Mammary epithelial cell (primary cell): ENCODE measurements around the gene LIPK.

Experiments used
- EZH2 ChIP-seq: IDR thresholded peaks from 2 replicates; pipeline ENCODE4 v1.6.1; 2012; ENCODE audit warnings: low read length, inconsistent platforms, borderline replicate concordance
- TF ChIP-seq, protein P1 (sequence below), 2 donors: IDR thresholded peaks in 1 of 2; conservative IDR thresholded peaks in 1 of 2; 2 replicates each; pipeline ENCODE4 v1.5.1; 2011 to 2012; ENCODE audit warnings: inconsistent platforms in 2 of 2, low read length in 2 of 2, mild to moderate bottlenecking in 2 of 2, control low read depth in 1 of 2, low read depth in 1 of 2; ENCODE audit not compliant: insufficient read depth in 1 of 2; ENCODE audit errors: extremely low read depth in 1 of 2

DNA sequence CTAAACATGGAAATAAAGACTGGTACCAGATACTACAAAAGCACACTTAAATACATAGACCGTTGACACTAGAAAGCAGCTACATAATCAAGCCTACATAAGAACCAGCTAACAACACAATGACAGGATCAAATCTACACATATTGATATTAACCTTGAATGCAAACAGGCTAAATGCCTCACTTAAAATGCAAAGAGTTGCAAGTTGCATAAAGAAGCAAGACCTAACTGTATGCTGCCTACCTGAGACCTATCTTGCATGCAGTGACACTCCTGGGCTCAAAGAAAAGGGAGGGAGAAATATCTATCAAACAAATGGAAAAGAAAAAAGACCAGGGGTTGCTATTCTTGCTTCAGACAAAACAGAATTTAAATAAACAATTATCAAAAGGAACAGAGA is 39.6 kb downstream of the LIPK start:
- TF ChIP-seq, protein P1, sequence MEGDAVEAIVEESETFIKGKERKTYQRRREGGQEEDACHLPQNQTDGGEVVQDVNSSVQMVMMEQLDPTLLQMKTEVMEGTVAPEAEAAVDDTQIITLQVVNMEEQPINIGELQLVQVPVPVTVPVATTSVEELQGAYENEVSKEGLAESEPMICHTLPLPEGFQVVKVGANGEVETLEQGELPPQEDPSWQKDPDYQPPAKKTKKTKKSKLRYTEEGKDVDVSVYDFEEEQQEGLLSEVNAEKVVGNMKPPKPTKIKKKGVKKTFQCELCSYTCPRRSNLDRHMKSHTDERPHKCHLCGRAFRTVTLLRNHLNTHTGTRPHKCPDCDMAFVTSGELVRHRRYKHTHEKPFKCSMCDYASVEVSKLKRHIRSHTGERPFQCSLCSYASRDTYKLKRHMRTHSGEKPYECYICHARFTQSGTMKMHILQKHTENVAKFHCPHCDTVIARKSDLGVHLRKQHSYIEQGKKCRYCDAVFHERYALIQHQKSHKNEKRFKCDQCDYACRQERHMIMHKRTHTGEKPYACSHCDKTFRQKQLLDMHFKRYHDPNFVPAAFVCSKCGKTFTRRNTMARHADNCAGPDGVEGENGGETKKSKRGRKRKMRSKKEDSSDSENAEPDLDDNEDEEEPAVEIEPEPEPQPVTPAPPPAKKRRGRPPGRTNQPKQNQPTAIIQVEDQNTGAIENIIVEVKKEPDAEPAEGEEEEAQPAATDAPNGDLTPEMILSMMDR (conservative IDR thresholded peaks at IDR 0.05 in 1 of 2, IDR thresholded peaks at IDR 0.05 in 1 of 2; ENCODE audit: extremely low read depth in 1 of 2, insufficient read depth in 1 of 2, low read depth in 1 of 2, low read length in 2 of 2): no peak
- TF ChIP-seq EZH2: no peak
